Renal cortical epithelial cell (primary cell): ENCODE results near the gene TRIO. TPM values are rescaled to one million over a fixed set of nuclear protein-coding genes. Genes with fewer than 3 reads are reported as not detected.

Experiments used
- DNase-seq: peaks from one replicate; pipeline ENCODE4 v3.0.0-alpha.2; 2011; ENCODE audit warnings: low read depth
- total RNA-seq: library from RNA; depleted of rRNA; stranded (reverse); fragments of >200 nt; gene quantifications from 2 replicates; pipeline ENCODE4 v1.2.3, GENCODE V29; 2014

Gene TRIO
- total RNA-seq, 1 donor from 2014 or later = 408 TPM

DNA sequence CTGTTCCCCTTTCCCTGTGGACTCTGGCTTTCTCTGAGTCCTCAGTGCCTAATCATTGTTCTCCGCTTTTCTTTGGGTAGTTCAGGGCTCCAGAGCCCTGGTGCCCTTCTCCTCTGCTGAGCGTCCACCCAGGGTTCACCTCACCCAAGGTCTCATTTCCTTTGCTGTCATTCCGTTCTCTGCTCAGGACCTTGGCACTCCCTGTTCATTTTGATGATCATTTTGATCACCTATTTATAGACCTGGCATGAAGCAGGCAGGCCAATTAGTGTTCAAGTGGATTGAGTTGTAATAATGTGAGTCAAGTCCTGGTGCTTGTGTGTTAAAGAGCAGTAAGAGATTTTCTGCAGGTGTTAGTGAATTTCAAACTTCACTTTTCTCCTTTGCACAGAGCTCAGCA, 3.6 kb downstream of the TRIO start:
- no peak for DNase-seq

DNA sequence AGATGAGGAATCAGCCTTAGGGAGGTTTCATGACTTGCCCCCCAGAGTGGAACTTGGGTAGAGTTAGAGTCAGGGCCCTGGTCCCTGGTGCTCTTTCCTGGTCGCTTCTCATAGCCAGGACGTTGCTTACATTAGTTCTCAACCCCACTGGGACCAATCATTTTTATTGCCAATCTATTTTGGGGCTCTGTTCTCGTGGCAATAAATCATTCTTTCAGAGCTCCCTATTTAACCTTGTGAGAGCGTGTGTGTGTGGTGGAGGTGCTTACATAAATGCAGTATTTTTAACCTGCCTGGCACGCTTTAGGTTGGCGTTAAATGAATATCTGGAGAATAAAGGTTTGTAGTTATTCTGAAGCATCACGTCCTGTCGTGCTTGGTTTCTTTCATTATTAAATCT, 4.1 kb downstream of the TRIO start:
- no peak for DNase-seq

DNA sequence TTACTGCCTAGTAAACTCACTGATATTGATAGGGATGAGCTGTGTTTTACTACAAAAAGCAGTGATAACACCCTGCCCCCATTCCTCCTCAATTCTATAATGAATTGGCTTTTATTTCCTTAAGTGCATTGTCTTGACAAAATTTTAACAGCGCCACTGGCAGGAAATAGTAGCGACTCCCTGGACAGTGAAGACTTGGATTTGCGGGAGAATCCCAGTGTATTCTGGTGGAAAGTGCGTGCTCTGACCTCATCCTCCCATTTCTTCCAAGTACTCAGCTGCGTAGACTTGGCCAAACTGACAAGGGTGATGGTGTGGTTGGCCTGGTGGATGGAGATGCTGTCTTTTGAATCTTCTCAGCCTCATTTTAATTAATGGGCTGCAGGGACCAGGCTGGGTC, 5.3 kb downstream of the TRIO start:
- DNase-seq = no peak

DNA sequence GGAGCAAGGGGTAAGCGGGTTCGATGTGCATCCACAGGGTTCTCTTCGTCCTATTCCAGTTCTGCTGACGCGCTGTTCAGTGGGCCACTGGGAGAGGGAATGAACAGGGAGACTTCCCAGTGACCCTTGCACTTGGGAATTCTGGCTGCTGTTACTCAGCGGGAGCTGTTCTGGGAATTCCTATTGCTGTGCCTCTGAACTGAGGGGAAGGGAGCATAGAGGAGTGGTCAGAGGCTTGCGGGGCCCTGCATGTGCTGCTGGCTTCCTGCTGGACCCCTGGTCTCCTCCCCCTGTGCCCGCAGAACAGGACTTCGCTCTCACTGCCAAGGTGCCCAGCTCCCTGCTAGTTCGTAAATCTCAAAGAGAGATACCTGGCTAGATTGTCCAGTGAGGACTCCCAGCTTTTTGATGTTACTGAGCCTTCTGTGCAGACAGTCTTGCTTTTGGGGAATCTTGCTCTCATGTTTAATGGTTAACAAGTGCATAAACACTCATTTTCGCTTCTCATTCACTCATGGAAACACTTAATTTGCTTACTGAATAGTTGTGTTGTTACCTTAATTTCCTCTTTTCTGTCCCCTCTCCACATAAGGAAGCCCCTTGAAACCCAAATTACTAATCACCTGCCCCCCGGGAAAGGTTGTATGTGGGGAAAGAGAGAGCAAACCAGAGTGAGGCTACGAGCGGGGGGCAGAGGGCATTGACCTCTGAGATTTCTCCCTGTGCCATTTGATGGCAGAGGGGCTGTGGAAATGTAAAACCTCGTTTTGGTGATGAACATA, 5.9 kb downstream of the TRIO start:
- no peak for DNase-seq

DNA sequence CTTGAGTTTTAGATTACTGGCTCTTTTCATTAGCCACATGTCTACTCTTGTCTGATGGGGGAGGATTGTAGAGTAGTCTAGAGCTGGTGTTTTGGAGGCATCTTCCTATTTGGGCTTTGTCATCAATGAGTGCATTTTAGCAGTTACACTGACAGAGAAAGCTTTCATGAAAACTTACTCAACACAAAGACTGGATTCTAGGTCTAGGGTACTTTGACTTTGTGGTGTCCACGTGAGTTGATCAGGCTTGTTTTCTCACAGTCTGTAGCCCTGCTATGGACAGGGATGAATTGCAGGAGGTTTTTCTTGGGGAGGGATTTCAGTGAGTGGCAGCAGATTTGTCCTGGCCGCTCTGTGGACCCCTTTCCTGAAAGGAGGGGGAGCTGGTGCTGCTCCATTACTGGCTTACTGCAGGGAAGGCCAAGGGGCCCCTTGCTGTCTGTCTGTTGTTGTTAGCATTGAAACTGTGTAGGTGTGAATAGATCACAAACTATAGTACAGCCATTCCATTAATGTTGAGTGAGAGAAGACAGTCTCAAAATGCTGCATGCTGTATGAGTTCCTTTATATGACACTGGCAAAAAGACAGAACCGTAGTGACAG, 6.6 kb downstream of the TRIO start:
- DNase-seq = no peak

DNA sequence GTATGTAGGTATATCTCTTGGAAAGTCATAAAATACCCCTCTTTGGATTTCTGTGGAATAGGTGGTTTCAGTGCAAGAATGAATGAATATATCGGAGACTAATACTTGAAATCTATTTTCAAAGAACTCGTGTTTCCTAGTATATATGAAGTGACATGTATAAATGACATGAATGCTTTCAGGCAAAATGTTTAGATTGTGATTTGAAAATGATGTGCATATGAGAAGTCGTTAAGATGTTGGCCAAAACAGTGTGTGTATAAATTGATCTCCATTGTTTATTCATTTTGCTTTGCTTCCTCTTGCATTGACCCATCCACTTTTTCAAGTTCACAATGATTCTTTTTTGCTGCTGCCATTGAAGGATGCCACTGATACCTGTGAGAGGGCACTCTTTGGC, 8.3 kb downstream of the TRIO start:
- no peak for DNase-seq

DNA sequence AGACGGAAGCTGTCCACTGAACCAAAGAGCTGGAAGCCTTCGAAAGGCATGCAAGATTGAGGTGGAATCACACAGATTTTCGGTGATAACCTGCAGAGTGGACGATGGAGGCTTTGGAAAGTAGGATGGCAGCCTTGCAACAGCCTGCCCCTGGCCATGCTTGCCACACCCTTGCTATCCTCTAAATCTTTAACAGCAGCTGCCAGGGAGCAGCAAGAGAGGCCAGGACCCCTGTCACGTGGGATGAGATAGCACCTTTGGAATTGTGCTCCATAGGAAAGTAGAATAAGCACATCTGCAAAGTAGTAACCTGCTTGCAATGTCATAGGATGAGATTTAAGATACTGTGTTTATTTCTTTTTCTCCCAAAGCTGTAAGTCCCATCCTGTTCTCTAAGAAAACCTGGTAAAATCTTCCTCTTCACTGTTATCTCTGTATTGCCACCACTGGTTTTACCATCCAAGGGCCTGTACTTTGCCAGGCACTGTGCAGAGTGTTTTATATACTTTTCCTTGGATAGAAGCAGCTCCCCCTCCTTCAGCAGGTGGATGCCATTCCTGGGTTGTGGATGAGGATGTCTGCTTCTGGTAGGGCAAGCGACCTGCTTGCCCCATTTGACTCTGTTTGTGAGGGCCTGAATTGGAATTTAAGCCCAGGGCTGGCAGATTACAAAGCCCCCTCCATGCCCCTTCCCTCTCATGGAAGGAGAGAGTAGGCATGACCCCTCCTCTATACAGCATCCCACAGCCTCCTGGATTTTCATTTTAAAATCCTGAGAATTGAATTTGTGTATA, 10.1 kb downstream of the TRIO start:
- DNase-seq = no peak

DNA sequence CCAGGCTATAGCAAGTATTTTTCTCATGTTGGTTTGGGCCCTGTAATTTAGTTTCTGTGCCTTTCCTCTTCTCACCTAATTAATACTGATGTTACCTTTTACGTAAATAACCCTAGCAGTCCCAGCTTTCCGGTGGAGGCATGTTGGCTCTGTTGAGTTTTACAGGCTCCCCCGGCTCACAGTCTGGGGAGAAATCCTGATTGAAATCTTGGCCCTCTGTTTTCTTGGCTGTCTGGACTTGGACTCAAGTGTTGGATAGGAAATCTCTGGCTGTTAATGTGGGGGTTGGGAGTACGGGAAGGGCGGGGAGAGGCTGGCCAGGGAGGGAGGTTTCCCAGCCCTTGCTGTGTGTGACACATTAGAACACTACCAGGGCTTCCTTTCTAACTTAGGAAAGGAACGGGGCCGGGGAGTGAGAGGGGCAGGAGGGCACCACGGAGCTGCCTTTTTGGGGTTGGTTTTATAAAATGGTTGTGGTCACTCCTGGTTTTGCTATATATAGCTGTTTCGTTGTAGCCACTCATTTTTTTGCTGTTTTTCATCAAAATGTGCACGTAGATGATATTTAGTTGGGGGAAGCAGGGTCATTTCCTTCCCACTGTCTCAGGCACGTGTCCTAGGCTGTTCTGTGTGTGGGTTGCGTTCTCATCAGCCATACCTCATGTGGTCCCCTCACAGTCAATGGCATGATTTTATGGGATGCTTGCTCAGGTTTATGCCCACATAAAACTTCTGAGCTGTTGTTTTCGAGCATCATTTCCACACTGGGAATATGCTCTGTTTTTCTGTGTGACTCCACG, 11.0 kb downstream of the TRIO start:
- DNase-seq = peak; percentile 75

DNA sequence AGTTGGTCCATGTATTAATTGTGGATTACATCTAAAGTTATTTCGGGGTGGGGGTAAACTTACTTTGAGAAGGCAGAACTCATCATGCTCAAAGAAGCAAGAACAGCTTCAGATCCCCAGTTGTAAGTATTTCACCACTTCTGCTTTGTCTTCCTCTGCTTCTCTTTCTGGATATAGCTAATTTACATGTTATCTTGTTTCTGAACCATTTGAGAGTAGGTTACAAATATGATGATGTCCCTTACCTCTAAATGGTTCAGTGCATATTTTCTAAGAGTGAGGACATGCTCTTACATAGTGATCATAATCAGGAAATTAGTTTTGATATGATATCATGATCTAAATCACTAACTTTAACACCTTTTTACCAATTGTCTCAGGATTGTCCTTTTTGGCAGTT, 11.9 kb downstream of the TRIO start:
- DNase-seq = no peak

DNA sequence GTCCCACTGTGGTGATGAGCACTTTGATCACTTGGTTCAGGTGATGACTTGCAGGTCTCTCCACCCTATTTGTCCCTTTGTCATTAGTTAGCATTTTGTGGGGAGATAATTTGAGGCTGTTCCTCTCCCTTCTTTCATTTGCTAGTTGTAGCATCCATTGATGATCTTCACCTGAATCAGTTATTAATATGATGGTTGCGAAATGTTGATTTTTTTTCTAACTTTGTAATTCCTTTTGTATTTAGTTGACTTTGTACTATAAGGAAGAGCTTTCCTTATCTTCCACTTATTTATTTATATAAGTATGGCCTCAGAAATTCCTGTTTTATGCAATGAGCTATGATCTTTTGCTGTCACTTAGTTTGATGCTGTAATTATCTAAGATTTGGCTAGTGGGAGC, 12.6 kb downstream of the TRIO start:
- no peak for DNase-seq

DNA sequence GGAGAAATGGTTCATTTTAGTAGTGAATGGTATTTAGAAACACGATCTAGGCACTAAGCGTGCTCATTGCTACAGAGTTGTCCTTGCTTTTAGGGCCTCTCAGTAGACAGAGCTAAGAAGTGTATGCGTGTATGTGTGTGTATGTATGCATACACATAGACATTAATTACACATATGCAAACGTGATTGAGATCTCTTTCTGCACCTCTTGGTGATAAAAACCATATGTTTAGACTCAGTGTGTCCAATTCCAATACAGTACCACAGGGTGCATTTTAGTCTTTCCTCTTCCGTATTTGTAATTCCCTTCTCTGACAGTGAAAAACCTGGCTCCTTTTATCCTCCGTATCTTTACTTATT, 13.1 kb downstream of the TRIO start:
- DNase-seq = no peak

DNA sequence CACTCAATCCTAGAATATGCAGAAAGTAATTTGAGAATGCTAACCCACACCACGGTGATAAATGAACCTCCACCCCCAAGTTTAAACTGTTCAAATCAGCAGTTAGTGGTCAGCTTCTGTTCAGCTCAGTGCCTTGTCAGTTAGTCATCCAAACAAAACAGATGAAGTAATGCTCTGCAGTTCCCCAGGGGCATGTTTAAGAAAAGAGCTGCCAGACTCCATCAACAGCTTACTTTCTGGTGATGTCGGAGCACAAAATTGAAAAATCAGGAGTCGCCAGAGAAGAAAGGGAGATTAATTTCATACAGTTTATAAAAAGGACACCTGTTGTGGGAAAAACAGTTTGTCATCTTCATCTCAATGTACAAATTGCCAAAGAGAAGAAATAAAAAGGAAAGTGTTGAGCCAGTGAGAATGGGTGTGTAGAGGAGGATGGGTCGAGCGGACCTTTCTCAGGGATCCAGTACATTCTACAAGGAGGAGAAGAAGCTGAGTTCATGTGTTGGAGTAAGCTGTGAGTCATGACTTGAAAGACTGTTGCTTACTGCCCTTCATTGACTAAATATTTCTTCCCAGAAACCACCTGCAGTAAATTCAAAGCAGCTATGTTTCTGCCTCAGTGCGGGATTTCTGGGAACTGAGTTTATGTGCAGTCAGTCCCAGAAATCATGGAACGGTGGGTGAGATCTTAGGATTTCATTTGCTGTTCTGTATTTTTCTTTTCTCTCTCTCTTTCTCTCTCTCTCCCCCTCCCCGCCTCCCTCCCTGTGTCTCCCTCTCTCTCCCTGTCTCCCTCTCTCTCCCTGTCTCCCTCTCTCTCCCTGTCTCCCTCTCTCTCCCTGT, 13.7 kb downstream of the TRIO start:
- DNase-seq = peak; percentile 99

DNA sequence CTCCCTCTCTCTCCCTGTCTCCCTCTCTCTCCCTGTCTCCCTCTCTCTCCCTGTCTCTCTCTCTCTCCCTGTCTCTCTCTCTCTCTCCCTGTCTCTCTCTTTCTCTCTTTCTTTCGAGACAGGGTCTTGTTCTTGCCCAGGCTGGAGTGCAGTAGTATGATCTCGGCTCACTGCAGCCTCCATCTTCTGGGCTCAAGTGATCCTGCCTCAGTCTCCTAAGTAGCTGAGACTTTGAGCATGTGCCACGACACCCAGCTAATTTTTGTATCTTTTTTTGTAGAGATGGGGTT, 14.3 kb downstream of the TRIO start:
- DNase-seq = no peak

DNA sequence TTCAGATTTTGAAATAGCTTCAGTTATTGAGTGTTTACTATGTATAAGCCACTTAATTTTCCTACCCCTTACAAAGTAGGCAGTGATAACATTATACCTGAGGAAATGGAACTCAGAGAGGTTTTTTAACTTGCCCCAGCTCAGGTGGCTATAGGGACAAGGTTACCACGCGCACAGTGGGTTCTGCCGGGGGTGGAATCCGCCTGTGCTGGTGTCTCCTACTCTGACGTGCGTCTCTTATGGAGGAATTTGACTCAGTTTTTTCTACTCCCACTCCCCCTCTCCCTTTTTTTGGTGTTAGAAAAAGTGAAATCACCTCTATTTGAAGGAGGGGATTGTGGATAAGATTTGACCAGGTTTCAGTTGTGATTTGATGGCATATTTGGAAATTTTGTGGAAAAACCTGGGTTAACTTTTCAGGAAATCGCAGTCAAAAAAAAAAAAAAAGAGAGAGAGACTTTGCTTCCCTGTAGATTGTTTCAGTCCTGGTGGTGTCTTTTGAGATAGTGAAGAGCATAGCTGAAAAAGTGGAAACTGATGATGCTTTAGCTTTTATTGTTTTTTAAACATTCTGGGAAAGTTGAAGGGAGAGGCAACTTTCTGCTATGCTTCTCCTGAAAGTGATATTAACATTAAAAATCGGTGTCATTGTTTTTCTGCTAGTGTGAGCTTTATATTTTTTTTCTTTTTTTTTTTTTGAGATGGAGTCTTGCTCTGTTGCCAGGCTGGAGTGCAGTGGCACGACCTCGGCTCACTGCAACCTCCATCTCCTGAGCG, 15.9 kb downstream of the TRIO start:
- DNase-seq = no peak

DNA sequence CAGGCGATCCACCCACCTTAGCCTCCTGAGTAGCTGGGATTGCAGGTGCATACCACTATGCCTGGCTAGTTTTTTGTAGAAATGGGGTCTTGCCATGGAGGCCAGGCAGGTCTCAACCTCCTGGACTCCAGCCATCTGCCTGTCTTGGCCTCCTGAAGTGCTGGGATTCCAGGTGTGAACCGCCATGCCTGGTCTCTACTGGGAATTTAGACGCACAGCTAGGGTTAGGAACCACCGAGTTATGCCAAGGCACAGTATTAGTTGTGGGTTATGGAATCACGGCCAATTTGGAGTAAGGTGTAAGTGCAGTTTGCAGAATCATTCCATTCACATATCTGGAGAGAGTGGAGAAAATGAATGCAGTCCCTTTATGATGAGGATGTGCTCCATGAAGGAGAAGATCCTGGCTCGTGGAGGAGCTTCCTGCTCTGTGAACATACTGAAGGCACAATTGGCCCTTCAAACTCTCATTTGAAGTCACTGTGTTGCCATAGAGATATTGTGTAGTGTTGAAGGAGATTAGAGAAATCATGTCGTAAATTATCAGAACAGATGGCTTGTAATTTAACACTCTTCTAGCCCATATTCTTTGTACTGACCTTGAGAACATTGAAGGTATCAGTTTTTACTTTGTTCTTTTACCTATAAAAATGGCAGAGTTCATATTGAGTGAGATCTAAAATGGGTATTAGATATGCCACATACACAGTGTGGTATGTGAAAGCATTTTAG, 18.8 kb downstream of the TRIO start:
- DNase-seq = no peak

DNA sequence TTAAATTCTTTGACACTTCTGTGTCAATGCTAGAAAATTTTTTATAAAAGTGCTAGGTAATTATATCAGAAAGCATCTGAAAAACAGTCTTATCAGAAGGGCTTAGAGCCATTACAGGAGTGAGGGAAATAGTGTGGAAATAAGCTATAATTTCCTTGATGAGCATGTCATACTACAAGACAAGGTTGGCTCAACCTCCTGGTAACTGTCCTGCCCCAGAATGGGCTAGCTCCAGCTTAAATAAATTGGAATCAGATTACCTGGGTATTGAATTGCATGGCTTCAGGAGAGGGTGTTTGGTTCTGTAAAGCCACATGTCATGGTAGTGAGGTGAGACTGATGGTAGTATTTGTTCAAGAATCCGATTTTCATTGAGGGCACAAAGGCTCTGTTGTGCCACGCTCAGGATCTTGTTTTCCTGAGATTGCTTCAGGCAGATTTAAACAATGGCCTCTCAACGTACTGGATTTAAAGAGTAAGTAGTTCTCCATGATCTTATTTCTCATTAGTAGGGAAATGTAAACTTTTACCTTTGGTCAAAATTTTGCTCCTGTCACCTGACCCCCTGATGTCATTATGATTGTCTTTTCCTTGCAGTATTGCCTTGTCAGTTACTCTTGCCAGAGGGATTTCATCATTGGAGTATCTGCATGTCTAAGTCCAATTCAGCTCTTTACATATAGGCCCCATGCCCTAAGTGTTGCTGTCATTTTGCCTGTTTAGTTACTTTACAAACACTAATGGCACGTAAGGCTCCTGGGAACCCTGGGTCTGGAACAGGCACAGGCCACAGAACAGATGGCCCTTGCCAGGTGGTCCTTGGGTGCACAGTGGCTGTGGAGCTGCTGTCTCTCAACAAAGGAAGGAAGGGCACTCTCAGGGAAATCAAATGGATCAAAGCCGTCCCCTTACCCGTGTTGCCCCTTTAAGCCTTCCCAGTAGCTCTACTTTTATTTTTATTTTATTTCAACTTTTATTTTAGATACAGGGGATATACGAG, 21.3 kb downstream of the TRIO start:
- no peak for DNase-seq

DNA sequence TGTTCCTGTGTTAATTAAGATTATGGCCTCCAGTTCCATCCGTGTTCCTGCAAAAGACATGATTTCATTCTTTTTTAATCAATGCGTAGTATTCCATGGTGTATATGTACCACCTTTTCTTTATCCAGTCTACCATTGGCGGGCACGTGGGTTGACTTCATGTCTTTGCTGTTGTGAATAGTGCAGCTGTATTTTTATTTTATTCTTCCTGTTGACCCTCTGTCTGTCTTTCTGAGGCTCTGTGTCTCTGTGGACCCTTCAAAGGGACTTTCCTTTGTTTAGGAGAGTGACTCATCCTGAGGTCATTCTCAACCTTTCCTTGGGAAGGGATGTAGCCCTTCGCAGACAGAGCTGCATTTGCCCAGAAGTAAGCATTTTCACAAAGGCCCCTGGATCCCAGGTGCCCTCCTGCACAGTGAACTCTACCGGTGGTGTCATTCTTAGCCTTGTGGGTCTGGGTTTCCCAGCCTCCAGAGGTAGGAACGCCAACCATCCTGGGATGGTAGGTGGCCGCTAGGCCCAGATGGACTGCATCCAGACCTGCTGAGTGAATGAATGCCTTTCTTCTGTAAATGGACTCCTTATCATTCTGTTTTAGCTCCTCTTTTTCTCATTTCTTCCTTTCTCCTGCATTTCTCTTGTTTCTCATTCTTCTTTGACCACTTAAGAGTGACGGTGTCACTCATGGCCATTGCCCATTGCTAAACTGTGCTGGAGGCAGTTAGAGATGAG, 22.4 kb downstream of the TRIO start:
- DNase-seq = peak; percentile 95

DNA sequence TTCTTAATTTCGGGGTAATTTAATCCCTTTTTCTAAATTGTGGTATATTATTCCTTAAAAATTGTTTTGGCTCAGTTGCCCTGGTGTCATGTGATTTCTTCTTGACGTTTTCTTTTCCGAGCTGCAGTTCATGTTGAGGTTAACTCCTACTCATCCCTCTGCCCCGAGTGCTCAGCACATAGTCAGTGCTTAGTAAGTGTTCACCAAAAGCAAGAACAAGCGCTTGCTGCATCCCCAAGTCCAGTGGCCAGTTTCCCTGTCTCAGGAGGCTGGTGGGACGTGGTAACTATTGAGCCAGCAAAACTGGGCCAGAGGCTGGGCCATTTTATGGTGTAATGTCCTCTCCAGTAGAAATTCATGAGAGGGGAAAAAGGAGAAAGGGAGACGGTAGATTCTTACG, 23.3 kb downstream of the TRIO start:
- no peak for DNase-seq
